Neutrophil (primary cell): ENCODE measurements around the gene NTRK1.

Source experiments
- H3K27ac ChIP-seq: fragments of 200-600 bp; sonication (generic); 2 replicates; pipeline ENCODE4 v1.5.1; 2016; ENCODE audit warnings: mild to moderate bottlenecking, moderate library complexity
- H3K27me3 ChIP-seq: fragments of 200-600 bp; sonication (generic); 2 replicates; pipeline ENCODE4 v1.6.0; 2016; ENCODE audit warnings: mild to moderate bottlenecking
- H3K36me3 ChIP-seq: fragments of 200-600 bp; sonication (generic); 2 replicates; pipeline ENCODE4 v1.5.1; 2017
- H3K4me1 ChIP-seq, 2 experiments: fragments of 200-600 bp in 1 of 2; sonication (generic) in 1 of 2; 1 replicate in 1 of 2; 2 replicates in 1 of 2; pipeline versions ENCODE4 v1.5.1 to v1.6.1; 2013 to 2016; ENCODE audit warnings: low read depth in 1 of 2, low read length in 1 of 2, mild to moderate bottlenecking in 1 of 2, moderate library complexity in 1 of 2; ENCODE audit not compliant: control insufficient read depth in 1 of 2, insufficient read depth in 1 of 2
- H3K4me3 ChIP-seq, 2 experiments: fragments of 200-600 bp in 1 of 2; sonication (generic) in 1 of 2; 1 replicate in 1 of 2; 2 replicates in 1 of 2; pipeline ENCODE4 v1.5.1; 2013 to 2016; ENCODE audit warnings: low read depth in 1 of 2, low read length in 1 of 2, mild to moderate bottlenecking in 1 of 2, moderate library complexity in 1 of 2
- H3K9me3 ChIP-seq: fragments of 200-600 bp; sonication (generic); 2 replicates; pipeline ENCODE4 v1.5.1; 2016
- CTCF ChIP-seq: fragments of 200-600 bp; sonication (generic); IDR thresholded peaks from 2 replicates; pipeline ENCODE4 v1.5.1; 2016; ENCODE audit warnings: antibody characterized with exemption

The NTRK1 gene

DNA sequence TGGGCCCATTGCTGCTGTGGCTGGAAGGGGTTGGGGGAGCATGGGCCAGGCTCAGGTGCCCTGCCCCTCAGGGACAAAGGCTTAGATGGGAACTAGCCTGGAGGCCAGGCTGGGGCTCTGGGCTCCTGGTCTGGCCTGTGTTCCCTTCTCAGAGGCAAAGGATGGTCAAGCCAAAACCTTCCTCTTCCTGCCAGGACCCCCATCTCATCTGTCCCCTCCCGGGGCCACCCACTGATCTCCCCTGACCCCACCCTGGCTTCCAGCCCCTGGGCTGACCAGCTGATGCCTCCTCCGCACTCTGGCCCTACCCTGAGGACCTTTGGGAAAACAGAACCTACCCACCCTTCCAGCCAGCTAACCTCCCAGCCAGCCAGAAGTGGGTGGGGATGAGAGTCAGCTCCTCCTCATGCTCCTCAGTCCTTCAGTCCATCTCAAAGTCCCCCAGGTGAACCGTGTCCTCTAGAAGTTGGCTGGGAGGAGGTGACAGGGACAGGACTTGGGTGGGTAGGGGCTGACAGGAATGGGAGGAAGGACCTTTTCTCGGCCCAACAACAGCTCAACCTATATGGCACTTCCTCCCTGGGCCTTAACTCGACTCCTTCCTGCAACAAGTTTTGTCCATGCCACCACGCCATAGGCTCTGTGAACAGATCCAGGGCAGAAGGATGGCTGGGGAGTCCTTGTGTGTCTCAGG is 40.4 kb downstream of the NTRK1 start:
- H3K27me3 ChIP-seq: peaks cover 32% of the 10 kb centered on the region
- H3K9me3 ChIP-seq: no peaks in the 10 kb centered on the region
- no peaks in the 10 kb centered on the region for H3K36me3 ChIP-seq
- peaks cover 3 to 6% of the 10 kb centered on the region in 2 experiments for H3K4me1 ChIP-seq
- H3K27ac ChIP-seq: no peak overlapping the region
- TF ChIP-seq CTCF: no peak
- no peak overlapping the region for H3K4me3 ChIP-seq

GRCh38 chr1:156901590-156901900 is 40.9 kb downstream of the NTRK1 start:
- Histone ChIP-seq H3K27ac (no peak overlapping the region), H3K36me3 (no peaks in the 10 kb centered on the region), H3K4me3 (no peak overlapping the region), H3K9me3 (no peaks in the 10 kb centered on the region), H3K27me3 (peaks cover 30% of the 10 kb centered on the region), H3K4me1 (peaks cover 3 to 6% of the 10 kb centered on the region in 2 experiments)
- no peak for TF ChIP-seq CTCF

- no peaks in the 10 kb centered on the region for H3K9me3 ChIP-seq
- H3K36me3 ChIP-seq: no peaks in the 10 kb centered on the region
- no peak for TF ChIP-seq CTCF
- H3K27ac ChIP-seq: no peak overlapping the region
- H3K4me3 ChIP-seq: no peak overlapping the region
- H3K4me1 ChIP-seq: peaks cover 3 to 6% of the 10 kb centered on the region in 2 experiments
- H3K27me3 ChIP-seq: peaks cover 23% of the 10 kb centered on the region
Measured at GRCh38 chr1:156901966-156902915, 41.6 kb downstream of the NTRK1 start.

DNA sequence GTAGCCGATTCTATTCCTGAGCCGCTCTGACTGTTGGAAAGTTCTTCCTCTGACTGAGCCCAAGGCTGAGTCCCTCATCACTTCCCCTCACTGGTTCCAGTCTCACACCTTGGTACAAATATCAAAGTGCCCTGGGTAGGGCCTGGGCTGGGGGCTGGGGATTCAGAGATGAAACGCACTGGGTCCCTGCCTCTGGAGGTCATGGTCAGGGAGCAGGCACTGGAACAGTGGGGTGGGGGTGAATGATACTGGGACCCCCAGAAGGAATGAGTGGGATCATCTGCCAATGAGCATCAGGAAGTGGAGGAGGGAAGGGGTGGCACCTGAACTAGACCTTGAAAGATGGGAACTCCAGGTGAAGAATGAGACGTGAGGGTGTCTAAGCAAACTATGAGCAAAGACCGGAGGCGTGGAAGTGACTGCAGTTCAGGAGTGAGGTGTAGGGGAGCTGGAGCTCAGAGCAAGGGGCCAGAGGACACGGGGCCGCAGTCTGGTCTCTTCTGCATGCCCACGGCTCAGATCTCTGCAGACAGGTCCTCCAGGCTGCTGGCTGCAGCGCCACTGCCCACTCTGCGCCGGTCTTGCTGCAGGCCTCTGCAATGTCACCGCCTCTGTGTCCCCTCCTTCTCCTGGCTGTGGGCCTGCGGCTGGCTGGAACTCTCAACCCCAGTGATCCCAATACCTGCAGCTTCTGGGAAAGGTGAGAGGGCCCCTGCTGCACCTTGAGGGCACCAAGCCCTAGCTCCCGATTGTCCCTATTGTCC is 42.8 kb downstream of the NTRK1 start:
- TF ChIP-seq CTCF: no peak
- no peak overlapping the region for H3K4me3 ChIP-seq
- peaks cover 0 to under 1% of the 10 kb centered on the region in 2 experiments for H3K4me1 ChIP-seq
- H3K36me3 ChIP-seq: no peaks in the 10 kb centered on the region
- no peak overlapping the region for H3K27ac ChIP-seq
- no peaks in the 10 kb centered on the region for H3K9me3 ChIP-seq
- H3K27me3 ChIP-seq: peaks cover 10% of the 10 kb centered on the region

- no peak for TF ChIP-seq CTCF
- Histone ChIP-seq H3K4me1 (no peaks in the 10 kb centered on the region), H3K36me3 (no peaks in the 10 kb centered on the region), H3K4me3 (no peak overlapping the region), H3K27ac (no peak overlapping the region), H3K9me3 (no peaks in the 10 kb centered on the region), H3K27me3 (peaks cover 5% of the 10 kb centered on the region)
Measured at GRCh38 chr1:156904187-156904959, 43.7 kb downstream of the NTRK1 start.
